ENCODE data around the gene PIGQ.

PIGQ gene

DNA sequence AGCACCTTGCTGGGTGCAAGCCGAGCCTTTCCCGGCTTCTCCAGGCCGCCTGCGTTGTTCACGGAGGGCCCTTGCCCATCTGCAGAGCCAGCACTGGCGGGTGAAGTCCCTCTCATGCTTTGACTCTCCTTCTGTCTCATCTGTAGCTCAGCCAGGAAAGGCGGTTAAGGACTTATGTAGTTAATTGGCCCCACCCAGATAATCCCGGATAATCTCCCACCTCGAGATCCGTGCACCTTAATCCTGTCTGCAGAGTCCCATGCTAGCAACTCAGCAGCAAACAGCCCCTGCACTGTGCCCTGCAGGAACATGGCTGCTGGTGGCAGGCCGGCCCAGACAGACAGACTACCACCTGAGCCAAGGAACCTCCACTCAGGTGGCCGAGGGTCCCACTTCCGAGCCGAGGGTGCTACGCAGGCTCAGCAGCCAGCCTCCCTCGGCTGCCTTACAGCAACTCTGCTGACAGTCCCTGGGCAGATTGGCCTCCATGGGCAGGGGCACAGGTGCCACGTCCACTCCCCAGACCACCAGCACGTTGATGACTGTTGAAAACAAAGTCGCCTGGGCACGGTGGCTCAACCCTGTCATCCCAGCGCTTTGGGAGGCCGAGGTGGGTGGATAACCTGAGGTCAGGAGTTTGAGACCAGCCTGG lies 37.0 kb downstream of the PIGQ start:
- DNase-seq (ENCODE audit: low read depth, low spot score), result no peak

DNA sequence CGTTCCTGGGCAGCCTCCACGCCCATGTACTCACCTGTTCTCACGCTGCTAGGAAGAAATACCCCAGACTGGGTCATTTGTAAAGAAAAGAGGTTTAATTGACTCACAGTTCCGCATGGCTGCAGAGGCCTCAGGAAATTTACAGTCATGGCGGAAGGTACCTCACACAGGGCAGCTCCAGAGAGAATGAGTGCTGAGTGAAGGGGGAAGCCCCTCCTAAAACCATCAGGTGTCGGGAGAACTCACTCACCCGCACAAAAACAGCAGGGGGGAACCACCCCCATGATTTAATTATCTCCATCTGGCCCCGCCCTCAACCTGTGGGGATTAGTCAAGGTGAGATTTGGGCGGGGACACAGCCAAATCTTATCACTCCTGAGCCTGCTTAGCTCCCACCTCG lies 38.3 kb downstream of the PIGQ start:
- no peak for DNase-seq (ENCODE audit: low read depth, low spot score)

DNA sequence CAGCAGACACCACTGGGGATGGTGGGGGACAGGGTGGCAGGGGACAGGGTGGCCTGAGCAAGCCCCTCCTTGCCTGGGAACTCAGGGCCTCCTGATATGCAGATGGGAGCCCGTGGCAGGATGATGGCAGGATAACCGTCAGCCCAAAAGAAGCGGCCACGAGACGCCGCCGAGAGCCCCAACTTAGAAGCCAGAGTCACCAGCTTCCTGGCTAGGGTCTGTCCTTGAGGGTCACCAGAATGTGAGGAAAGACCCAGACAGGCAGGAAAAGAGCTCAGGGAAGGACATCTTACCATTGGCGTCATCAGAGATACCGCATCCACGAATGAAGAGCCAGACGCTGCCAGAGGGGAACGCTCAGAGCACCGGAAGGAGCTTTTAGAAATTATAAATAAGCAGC lies 39.5 kb downstream of the PIGQ start:
- no peak for DNase-seq (ENCODE audit: low read depth, low spot score)

DNA sequence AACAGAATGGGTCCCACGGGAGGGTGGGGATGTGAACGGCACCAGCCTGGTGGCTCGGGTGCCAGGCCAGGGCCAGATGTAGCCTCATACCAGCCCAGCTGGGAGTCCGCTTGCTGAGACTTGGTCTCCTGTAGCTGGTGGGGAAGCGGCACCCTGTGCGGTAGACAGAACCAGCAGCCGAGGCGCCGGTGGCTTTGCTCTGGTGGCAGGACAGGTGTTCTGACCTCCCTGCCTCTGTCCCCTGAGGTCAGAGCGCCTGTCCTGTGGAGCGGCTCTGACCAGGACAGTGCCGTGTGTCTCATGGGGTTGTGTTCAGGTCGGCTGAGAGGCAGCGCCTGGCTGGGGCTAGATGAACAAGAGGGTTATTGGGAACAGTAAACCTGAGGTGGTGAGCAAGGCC lies 40.2 kb downstream of the PIGQ start:
- DNase-seq (ENCODE audit: low read depth, low spot score), result no peak

DNA sequence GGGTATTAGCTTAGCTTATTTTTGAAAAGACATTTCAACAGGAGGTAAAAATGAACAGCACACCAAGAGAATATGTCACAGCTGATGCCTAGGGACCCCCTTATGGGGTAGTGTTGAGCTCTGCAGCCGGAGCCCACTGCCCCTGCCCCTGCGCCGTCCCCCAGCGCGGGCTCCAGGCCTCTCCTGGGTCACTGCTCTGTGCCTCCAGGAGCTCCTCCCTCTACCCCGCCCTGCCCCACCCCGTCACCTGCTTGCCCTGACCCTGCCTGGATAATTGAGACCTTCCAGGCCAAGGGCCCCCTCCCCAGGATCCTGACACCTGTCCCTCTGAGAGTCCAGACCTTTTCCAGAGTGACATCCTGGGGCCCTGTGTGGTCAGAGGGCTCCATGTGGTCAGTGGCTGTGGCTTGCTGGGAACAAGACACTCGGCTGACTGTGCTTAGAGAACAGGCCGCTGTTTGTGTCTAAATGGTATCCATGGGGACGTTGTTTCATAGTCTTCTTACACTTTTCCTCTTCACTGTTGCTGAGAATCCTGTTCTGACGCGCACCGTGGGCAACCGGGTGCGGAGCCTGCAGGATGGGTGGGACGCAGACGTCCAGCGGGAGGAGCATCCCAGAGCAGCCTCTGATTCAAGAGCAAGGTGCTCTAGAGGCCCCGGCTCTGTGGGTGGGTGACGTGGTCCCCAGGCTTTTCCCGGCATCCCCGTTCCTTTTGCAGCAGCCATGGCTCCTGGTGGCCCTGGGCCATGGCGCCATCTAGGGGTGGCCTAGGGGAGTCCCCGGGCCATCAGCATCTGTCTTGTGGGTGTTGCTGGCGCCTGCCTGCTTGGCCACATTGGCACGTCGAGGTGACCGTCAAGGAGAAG lies 41.0 kb downstream of the PIGQ start:
- DNase-seq (ENCODE audit: low read depth, low spot score), result no peak

DNA sequence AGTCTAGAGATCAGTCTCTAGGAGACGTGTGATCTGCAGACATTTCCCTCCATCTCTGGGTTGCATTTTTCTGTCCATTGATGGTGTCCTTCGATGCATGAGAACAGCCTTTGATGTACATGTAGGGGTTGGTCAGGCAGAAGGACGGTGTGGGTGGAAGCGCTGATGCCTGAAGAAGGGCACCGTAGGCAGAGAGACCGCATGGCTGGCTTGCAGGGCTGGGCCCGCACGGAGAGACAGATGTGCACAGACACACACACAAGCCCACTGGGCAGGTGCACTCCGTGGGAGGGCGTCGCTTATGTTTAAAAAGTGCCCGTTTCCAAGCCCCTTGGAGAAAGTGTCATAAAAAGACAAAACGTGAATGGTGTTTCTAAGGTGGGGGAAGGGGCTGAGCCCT lies 45.4 kb downstream of the PIGQ start:
- no peak for DNase-seq (ENCODE audit: low read depth, low spot score)

DNA sequence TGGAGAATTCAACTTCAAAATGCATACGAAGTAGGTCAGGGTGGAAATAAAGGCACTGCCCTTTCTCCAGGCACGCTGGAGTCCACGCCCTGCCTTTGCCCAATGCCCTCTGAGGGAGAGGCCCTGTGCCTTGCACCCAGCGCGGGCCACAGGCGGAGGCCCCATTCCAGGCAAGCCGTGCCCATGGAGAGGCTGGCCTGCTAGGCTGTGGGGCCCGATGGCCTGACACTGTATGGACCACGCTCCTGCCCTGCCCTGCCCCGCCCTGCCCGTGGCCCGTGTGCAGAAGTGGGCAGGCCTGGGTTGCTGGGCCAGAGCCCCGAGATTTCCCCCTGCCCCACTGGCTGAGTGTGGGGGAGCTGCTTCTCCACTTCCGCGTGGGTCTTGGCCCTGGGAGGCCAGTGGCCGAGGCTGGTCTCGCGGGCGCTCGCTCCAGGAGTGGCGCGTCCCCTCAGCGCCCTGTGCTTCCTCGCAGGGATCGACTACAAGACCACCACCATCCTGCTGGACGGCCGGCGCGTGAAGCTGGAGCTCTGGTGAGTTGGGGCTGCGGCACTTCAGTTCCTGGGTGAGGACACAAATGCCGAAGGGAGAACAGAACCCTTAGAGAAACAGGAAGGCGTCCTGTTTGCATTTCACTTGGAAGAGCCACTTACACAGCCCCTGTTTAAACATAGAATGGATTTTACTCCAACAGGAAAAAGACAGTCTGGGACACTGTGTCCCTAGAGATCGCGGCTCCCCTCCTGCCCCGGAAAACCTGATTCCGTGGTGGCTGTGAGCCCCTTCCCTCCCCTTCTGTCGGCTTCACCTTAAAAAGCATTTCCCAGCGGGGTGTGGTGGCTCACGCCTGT lies 47.2 kb downstream of the PIGQ start:
- no peak for DNase-seq (ENCODE audit: low read depth, low spot score)

DNA sequence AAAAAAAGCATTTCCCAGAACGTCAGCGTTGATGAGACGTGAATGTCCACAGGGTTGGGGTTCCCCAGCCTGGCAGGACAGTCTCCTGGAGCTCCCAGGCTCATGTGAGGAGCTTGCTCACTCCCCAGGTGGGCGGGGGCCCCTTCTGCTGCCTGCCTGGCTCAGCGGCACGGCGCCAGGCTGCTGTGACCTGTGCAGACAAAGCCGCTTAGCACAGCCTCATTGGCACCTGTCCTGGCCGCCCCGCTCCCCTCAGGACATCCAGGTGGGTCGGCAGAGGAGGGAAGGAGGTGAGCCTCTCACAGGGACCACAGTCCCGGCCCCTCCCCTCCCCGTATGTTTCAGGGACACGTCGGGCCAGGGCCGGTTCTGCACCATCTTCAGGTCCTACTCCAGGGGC lies 48.1 kb downstream of the PIGQ start:
- no peak for DNase-seq (ENCODE audit: low read depth, low spot score)

DNA sequence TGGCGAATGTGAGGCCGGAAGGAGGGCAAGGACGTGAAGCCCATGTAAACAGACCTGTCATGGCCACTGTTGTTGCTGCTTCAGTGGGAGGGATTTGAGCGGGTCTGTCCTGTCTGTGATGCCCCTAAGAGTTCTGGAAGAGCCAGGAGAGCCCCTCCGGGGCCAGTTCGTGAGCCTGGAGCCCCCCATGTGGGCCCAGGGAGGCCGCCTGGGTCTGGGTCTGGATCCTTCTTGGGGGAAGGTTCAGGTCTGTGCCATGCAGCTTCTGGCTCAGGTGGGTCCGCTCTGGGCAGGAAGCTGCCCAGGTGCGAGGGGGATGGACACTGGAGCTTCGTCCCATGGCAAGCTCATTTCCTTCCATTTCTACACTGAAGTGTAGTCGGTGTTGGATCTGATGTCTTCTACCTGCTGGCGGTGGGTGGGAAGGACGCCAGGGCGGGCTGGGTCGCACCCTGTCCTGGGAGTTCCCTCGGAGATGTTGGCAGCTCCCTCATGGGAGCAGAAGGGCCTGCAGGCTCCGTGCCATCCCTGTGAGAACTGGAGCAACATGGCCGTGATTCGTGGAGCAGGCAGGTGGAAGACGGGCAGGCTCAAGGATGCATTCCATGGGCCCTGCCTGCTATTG lies 49.8 kb downstream of the PIGQ start:
- no peak for DNase-seq (ENCODE audit: low read depth, low spot score)

DNA sequence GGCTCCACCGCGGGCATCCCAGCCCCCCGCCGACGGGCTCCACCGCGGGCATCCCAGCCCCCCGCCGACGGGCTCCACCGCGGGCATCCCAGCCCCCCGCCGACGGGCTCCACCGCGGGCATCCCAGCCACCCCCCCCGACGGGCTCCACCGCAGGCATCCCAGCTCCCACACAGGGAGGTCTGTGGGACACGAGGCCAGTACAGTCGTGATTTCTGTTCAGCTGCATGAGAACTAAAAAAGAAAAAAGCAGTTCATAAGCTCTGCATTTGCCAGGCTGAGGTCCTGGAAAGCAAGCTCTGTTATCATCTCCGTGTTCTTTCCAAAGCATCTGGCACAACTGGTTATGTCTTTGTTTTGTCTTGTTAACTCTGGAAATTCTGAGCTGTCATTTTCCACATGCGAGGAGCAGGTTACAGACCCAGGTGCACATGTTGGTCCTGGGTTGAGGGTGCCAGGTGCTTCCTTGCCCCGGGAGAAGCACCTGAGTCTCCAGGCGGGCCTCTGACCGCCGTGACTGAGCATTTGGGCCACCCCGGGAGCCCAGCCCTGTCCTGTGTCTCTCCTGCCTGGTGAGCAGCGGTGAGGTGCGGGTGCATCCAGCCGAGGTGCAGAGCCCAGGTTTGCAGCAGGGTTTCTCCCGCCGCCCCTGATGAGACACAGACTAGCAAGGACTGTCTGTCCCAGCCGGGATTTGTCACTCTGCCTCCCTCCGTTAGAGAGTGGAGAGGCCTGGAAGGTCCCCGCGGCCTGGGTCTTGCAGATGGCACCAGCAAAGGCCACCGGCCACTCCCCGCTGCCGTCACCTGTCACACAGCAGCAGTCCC lies 51.1 kb downstream of the PIGQ start:
- no peak for DNase-seq (ENCODE audit: low read depth, low spot score)

DNA sequence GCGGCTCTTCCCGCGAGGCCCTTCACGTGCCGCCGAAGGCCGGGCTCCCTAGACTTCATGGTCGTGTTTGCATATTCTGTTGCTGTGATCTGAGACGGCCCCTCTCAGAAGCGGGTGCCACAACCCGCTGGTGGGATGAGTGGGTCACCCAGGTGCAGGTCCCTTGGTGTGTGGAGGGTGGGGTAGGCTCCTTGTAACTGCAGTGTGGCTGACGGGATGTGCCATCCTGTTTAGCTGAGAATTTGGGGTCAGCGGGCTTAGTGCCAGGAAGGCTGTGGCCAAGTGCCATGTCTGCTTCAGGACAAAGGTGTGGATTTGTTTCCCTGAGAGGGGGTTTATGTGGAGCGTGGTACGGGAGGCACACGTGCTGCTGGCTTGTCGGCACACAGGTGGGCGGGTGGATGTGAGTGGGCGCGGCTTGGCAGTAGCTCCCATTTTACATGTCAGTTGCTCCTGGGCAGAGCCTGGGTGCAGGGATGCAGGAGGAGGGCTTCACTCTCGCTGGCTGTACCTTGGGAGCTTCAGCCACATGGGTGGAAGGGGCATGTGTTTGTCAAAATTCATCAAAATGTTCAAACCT lies 51.8 kb downstream of the PIGQ start:
- DNase-seq (ENCODE audit: low read depth, low spot score), result no peak

DNA sequence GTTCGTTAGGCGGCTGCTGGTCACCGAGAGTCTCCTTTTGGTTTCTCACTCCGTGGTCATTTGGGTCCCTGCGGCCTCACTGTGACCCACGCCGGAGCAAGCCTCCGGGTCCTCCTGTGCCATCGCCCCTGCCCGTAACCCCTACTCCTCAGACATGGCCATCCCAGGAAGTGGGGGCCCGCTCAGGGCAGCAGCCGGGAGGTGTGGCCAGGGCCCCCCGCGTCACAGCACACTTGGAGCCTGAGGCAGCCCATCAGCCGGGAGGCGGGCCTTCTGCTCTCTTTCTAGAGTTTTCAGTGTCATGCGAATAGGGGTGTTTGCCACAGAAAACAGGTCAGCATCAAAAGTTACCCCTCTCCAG lies 53.1 kb downstream of the PIGQ start:
- DNase-seq (ENCODE audit: low read depth, low spot score), result no peak

DNA sequence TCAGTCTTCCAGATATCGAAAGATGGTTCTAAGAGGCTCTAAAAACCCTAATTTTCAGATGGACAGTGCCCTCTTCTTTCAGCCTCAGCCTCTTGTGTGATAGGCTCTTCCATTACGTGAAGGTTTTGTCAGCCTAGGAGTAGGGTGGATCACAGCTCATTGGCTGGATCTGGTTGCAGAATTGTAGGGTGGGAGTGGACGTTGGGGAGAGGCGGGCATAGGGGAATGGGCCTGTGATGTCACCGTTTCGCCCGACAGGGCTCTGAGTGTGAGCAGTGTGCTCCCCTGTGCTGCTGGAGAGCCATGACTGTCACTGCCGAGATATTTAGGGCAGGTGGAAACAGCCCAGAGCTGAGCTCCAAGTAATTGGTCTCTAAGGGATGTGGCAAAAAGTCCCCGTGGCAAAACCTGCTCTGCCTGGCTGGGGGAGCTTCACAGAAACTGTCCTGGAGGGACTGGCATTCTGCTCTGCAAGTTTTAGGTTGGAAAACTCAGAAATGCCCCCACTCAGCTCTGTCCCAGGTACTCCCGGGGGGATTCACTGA lies 54.8 kb downstream of the PIGQ start:
- DNase-seq (ENCODE audit: low read depth, low spot score), result no peak

DNA sequence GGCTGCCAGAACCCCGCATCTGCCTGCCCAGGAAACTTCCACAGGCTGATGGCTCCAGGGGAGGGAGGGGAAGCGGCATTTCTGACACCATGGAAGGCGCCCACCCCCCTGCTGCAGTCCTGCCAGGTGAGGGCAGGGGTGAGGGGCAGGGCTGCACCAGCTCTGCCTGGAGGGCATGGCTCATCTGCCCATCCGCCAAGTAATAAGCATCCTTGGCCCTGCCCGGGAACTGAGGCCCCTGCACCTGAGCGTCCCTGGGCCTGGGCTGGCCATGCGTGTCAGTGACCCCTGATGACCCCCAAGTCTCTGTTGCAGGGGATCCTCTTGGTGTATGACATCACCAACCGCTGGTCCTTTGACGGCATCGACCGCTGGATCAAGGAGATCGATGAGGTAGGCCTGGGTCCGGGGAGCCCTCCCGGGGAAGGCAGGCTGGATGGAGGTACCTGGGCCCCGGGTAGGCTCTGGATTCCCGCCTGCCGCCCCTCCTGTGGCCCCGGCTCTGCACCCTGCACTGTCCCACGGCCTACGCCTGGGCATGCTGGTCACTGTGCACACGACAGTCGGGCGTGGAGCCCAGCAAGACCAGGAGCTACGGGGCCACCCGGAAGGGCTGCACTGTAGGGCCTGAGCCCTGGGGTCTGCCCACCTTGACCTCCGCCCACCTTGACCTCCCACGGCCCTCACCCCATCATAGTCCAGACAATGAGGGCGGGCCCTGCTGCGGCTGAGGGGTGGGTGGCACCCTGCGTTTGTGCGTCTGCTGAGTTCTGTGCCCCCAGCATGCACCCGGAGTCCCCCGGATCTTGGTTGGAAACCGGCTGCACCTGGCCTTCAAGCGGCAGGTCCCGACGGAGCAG lies 55.6 kb downstream of the PIGQ start:
- DNase-seq (ENCODE audit: low read depth, low spot score), result no peak

DNA sequence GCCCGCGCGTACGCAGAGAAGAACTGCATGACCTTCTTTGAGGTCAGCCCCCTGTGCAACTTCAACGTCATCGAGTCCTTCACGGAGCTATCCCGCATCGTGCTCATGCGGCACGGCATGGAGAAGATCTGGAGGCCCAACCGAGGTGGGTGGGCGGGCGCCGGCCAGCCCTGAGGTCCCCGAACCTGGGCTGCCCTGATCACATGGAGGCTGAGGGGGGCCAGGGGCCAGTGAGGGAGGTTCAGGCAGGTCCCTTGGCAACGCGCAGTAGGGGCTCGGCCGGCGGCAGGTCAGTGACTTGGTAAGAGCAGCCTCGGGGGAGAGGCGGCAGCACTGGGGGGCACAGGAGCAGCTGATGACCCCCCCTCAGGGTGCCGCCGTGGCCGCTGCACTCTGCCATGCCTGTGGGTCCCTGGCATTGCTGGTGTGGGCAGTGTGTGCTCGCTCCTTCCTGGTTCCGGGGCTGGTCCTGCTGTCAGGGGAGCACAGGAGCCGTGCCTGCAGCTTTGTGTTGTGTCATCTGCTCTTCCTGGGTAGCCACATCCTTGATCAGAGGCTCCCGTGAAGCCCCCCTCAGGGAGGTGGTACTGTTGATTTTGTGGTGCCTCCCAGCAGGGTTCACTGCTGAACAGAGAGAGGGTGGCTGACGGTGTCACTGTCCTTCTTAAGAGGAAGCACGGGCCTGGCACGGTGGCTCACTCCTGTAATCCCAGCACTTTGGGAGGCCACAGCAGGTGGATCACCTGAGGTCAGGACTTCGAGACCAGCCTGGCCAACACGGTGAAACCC lies 56.4 kb downstream of the PIGQ start:
- no peak for DNase-seq (ENCODE audit: low read depth, low spot score)

DNA sequence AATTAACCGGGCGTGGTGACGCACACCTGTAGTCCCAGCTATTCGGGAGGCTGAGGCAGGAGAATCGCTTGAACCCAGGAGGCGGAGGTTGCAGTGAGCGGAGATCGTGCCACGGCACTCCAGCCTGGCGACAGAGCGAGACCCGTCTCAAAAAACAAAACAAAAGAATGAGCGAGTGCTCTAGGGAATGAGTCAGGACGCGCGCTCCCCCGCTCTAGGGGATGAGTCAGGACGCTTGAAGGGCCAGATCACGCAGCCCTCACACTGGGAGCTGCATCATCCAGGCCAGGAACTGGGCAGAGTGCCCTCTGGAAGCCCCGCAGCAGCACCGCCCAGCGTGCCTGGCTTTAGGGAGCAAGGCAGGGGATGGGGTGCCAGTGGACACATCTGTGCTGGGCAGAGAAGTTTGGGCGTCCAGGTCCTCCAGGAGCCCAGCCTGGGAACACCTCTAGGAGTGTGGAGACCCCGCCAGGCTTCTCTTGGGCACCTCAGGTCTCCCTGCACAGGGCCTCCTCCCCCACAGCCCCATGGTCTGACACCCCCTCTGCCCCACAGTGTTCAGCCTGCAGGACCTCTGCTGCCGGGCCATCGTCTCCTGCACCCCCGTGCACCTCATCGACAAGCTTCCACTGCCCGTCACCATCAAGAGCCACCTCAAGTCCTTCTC lies 57.2 kb downstream of the PIGQ start:
- DNase-seq (ENCODE audit: low read depth, low spot score), result no peak

DNA sequence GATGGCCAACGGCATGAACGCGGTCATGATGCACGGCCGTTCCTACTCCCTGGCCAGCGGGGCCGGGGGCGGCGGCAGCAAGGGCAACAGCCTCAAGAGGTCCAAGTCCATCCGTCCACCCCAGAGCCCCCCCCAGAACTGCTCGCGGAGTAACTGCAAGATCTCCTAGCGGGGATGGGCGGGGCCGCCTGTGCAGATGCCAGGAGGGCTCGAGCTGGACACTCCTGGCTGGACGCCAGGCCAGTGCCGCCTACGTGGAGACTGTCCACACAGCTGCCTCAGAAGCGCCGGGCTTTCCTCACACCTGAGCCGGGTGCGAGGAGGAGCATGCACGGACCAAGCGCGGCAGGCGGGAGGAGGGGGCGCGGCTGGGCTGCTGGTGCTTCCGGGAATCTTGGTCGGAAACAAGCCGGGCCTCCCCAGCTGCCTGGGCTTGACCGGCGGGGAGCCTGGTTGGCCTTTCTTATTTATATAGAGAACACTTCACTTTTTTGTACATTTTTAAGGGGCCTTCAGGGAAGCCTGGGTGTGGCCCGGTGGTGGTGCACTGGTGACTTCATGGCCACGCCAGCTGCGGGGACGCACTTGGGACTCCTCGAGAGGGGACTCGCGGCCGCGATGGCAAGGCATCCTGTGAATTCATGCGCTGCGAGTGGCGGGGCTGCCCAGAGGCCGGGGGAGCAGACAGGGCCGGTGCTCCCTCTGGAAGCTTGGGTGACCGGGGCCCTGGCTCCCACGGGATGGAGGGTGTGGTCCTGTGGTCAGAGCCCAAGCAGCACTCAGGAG lies 57.9 kb downstream of the PIGQ start:
- DNase-seq (ENCODE audit: low read depth, low spot score), result no peak

All from iPS DF 19.7 (cell line).